H1 (cell line): ENCODE results near the gene GOLIM4. TPM values are rescaled to one million over a fixed set of nuclear protein-coding genes. Genes with fewer than 3 reads are reported as not detected.

Source experiments
- CBX8 ChIP-seq: fragments of 300-800, 300-1000 bp; sonication (generic); IDR thresholded peaks from 2 replicates; pipeline ENCODE4 v1.7.1; 2016; ENCODE audit warnings: low read depth, low read length, borderline replicate concordance
- CEBPB ChIP-seq: IDR thresholded peaks from 2 replicates; pipeline ENCODE4 v1.6.1; 2012; ENCODE audit warnings: low read depth, low read length
- CHD2 ChIP-seq: IDR thresholded peaks from 2 replicates; pipeline ENCODE4 v1.6.1; 2012; ENCODE audit warnings: low read length, improper control_type of control experiment
- CREB1 ChIP-seq: IDR thresholded peaks from 2 replicates; pipeline ENCODE4 v1.6.1; 2012; ENCODE audit warnings: inconsistent platforms
- GTF2F1 ChIP-seq: IDR thresholded peaks from 2 replicates; pipeline ENCODE4 v1.6.1; 2012; ENCODE audit warnings: low read depth, low read length, improper control_type of control experiment, borderline replicate concordance
- JUN ChIP-seq: IDR thresholded peaks from 2 replicates; pipeline ENCODE4 v1.6.1; 2011; ENCODE audit warnings: low read depth, mild to moderate bottlenecking, improper control_type of control experiment, low read length
- JUND ChIP-seq: IDR thresholded peaks from 2 replicates; pipeline ENCODE4 v1.6.1; 2011; ENCODE audit warnings: mild to moderate bottlenecking, improper control_type of control experiment, low read length
- KDM4A ChIP-seq: IDR thresholded peaks from one replicate; pipeline ENCODE4 v1.7.1; 2012; ENCODE audit warnings: low read depth, mild to moderate bottlenecking, moderate library complexity, low read length, inconsistent platforms; ENCODE audit not compliant: severe bottlenecking
- NRF1 ChIP-seq: IDR thresholded peaks from 2 replicates; pipeline ENCODE4 v1.6.1; 2011; ENCODE audit warnings: mild to moderate bottlenecking, low read depth, low read length, improper control_type of control experiment
- RBBP5 ChIP-seq: IDR thresholded peaks from 2 replicates; pipeline ENCODE4 v1.7.1; 2012; ENCODE audit warnings: low read depth, mild to moderate bottlenecking, inconsistent platforms, low read length, moderate library complexity, borderline replicate concordance
- SIN3A ChIP-seq, 2 experiments: IDR thresholded peaks in 1 of 2; conservative IDR thresholded peaks in 1 of 2; 2 replicates each; pipeline ENCODE4 v1.6.1; 2011 to 2012; ENCODE audit warnings: low read length in 2 of 2, improper control_type of control experiment in 1 of 2, low read depth in 1 of 2, mild to moderate bottlenecking in 1 of 2
- SIRT6 ChIP-seq: IDR thresholded peaks from one replicate; pipeline ENCODE4 v1.7.1; 2012; ENCODE audit warnings: low read length, inconsistent platforms
- SP1 ChIP-seq: IDR thresholded peaks from 2 replicates; pipeline ENCODE4 v1.6.1; 2011; ENCODE audit warnings: low read depth, low read length
- SP2 ChIP-seq: IDR thresholded peaks from 2 replicates; pipeline ENCODE4 v1.6.1; 2012; ENCODE audit warnings: mild to moderate bottlenecking, low read length, inconsistent platforms
- SP4 ChIP-seq: IDR thresholded peaks from 2 replicates; pipeline ENCODE4 v1.6.1; 2012; ENCODE audit warnings: low read length, inconsistent platforms
- TAF1 ChIP-seq: IDR thresholded peaks from 2 replicates; pipeline ENCODE4 v1.6.1; 2011; ENCODE audit warnings: mild to moderate bottlenecking, low read depth, low read length
- YY1 ChIP-seq: IDR thresholded peaks from 2 replicates; pipeline ENCODE4 v1.6.1; 2011; ENCODE audit warnings: low read depth, mild to moderate bottlenecking, low read length
- polyA plus RNA-seq, 7 experiments: library from polyadenylated mRNA; depleted of rRNA in 3 of 7; stranded (reverse) in 5 of 7; unstranded in 2 of 7; fragments of >200 nt in 5 of 7; fragments of 200-250 nt in 2 of 7; gene quantifications; 1 replicate in 5 of 7; 2 replicates in 1 of 7; 4 replicates in 1 of 7; pipeline versions ENCODE4 v1.2.1 to v1.2.3, GENCODE V29; 2011 to 2013; ENCODE audit warnings: missing spikeins in 2 of 7, mixed read lengths in 2 of 7
- total RNA-seq: library from RNA; stranded (reverse); fragmentation: NEBNext Ultra II Directional; extraction: Animal tissue kit (Norgen Biotek cat#: 25700); gene quantifications from 2 replicates; pipeline ENCODE4 v1.2.1, GENCODE V29; 2021
- TF ChIP-seq, protein P1 (sequence below), 3 experiments: IDR thresholded peaks; 1 replicate in 2 of 3; 2 replicates in 1 of 3; pipeline versions ENCODE4 v1.5.1 to v1.6.1; 2011; ENCODE audit warnings: low read length in 3 of 3, mild to moderate bottlenecking in 3 of 3, inconsistent platforms in 2 of 3, low read depth in 1 of 3, moderate library complexity in 1 of 3; ENCODE audit not compliant: insufficient read depth in 1 of 3; ENCODE audit errors: control extremely low read depth in 1 of 3
- TF ChIP-seq, protein P2 (sequence below): IDR thresholded peaks from 2 replicates; pipeline ENCODE4 v1.6.1; 2012; ENCODE audit warnings: inconsistent platforms
- TF ChIP-seq, protein P3 (sequence below): IDR thresholded peaks from 2 replicates; pipeline ENCODE4 v1.6.1; 2012; ENCODE audit warnings: inconsistent platforms
- TF ChIP-seq, protein P4 (sequence below): IDR thresholded peaks from 2 replicates; pipeline ENCODE4 v1.6.1; 2011; ENCODE audit warnings: low read length, improper control_type of control experiment

Gene GOLIM4
- total and polyA plus RNA-seq, 2 of the 8 experiments (the other 6 are each of a cell fraction or from before 2014, with no cell fraction given): 5.6 to 29.7 TPM

DNA sequence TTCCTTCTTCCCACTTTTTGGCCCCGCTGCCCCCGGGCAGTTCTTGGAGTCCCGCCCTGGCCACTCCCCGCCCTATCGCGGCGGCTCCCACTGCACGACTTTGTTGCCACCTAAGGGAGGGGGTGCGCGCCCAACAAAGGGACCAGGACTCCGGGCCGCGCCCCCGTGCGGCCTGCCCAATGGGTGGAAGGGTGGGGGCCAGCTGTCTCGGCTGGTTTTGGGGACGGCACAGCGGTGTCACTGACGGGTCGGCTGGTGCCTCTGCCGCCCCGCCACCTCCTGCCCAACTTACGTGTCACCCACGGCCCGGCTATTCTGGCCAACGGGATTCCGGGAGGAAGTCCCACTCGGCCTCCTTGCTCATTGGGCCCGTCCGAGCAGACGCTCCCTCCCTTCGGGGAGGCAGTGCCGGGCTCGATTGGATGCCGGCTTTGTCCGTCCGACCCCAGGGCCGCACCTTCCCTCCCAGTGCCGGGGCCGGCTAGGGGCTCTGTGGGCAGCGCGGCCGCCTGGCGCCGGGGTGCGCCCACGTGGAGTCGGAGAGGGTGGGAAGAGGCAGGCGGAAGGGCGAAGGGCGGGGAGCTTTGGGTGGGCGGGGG lies at the start of gene GOLIM4 (continued):
- TF ChIP-seq, protein P1, sequence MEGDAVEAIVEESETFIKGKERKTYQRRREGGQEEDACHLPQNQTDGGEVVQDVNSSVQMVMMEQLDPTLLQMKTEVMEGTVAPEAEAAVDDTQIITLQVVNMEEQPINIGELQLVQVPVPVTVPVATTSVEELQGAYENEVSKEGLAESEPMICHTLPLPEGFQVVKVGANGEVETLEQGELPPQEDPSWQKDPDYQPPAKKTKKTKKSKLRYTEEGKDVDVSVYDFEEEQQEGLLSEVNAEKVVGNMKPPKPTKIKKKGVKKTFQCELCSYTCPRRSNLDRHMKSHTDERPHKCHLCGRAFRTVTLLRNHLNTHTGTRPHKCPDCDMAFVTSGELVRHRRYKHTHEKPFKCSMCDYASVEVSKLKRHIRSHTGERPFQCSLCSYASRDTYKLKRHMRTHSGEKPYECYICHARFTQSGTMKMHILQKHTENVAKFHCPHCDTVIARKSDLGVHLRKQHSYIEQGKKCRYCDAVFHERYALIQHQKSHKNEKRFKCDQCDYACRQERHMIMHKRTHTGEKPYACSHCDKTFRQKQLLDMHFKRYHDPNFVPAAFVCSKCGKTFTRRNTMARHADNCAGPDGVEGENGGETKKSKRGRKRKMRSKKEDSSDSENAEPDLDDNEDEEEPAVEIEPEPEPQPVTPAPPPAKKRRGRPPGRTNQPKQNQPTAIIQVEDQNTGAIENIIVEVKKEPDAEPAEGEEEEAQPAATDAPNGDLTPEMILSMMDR (IDR thresholded peaks at IDR 0.05; ENCODE audit: control extremely low read depth in 1 of 3, insufficient read depth in 1 of 3, low read depth in 1 of 3, low read length in 3 of 3): no peak
- TF ChIP-seq CEBPB (no peak), SIN3A (conservative IDR thresholded peaks at IDR 0.05 in 1 of 2, IDR thresholded peaks at IDR 0.05 in 1 of 2; ENCODE audit: low read depth in 1 of 2, low read length in 2 of 2) (0 out of 4 replicates have a peak, but pooled peaks of 1 of the 2 experiments have one; percentile 9), TAF1 (0 out of 2 replicates have a peak, but pooled peaks have one; percentile 13), RBBP5 (peak; percentile 69; the same call in 1 of the 2 replicates), CREB1 (peak; percentile 49), GTF2F1 (no peak), JUN (no peak), NRF1 (no peak), SIRT6 (no peak), SP4 (0 out of 2 replicates have a peak, but pooled peaks have one; percentile 27), SP2 (peak; percentile 22; the same call in 1 of the 2 replicates), JUND (no peak), YY1 (0 out of 2 replicates have a peak, but pooled peaks have one; percentile 9), CBX8 (no peak), CHD2 (peak; percentile 74), SP1 (peak; percentile 76), KDM4A (peak; percentile 95)
- TF ChIP-seq, protein P2, sequence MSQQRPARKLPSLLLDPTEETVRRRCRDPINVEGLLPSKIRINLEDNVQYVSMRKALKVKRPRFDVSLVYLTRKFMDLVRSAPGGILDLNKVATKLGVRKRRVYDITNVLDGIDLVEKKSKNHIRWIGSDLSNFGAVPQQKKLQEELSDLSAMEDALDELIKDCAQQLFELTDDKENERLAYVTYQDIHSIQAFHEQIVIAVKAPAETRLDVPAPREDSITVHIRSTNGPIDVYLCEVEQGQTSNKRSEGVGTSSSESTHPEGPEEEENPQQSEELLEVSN: peak; percentile 93
- TF ChIP-seq, protein P3, sequence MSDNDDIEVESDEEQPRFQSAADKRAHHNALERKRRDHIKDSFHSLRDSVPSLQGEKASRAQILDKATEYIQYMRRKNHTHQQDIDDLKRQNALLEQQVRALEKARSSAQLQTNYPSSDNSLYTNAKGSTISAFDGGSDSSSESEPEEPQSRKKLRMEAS: peak; percentile 94
- TF ChIP-seq, protein P4, sequence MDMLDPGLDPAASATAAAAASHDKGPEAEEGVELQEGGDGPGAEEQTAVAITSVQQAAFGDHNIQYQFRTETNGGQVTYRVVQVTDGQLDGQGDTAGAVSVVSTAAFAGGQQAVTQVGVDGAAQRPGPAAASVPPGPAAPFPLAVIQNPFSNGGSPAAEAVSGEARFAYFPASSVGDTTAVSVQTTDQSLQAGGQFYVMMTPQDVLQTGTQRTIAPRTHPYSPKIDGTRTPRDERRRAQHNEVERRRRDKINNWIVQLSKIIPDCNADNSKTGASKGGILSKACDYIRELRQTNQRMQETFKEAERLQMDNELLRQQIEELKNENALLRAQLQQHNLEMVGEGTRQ: no peak
